Measurements from ENCODE around the gene PRRC1.

The PRRC1 gene

DNA sequence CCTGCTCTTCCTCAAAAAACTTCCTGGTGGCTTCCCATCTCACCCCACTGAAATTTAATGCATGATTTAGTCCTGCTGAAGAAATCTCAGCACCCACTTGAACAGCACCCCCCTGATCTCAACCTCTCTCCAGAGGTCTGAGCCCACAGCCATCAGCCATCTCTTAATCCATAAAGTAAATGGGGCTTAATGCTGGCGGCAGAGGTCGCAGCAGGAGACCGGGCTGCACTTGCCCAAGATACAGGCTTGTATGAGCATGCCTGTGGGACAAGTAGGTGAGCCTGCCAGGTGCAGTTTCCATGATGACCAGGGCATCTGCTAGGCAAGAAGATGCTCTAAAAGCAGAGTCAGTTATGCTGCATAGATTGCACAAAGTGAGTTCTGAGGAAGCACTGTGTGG lies 79.1 kb downstream of the PRRC1 start:
- Mint-ChIP-seq H3K27ac (no peak overlapping the region), H3K4me1 (ENCODE audit: low read depth) (no peaks in the 10 kb centered on the region), H3K27me3 (no peaks in the 10 kb centered on the region), H3K4me3 (no peak overlapping the region), H3K9me3 (no peaks in the 10 kb centered on the region), H3K36me3 (ENCODE audit: low read depth) (no peaks in the 10 kb centered on the region)
- intact Hi-C loops (cut with micrococcal nuclease) = no loop called here

DNA sequence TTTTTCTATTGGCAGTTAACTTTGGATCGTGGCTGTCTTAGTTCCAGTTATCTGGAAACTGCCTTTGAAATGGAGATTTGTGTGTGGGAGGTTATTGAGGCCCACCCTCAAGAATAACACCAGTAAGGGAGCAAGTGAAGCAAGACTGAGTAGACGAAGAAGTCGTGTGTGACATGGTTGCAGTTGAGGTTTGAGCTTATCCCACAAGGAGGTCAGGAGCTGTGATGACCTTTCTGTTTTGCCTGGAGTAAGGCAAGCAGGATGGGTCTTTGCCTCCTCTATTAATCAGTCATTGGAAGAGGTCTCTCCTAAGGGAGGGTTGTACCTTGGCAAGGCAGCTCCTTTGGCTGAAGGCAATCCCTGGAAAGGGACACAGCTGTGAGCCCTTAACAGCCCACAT lies 81.9 kb downstream of the PRRC1 start:
- H3K36me3 Mint-ChIP-seq (ENCODE audit: low read depth) = no peaks in the 10 kb centered on the region
- H3K9me3 Mint-ChIP-seq = no peaks in the 10 kb centered on the region
- intact Hi-C loops (cut with micrococcal nuclease) = no loop called here
- no peak overlapping the region for H3K4me3 Mint-ChIP-seq
- no peaks in the 10 kb centered on the region for H3K27me3 Mint-ChIP-seq
- H3K4me1 Mint-ChIP-seq (ENCODE audit: low read depth) = no peaks in the 10 kb centered on the region
- no peak overlapping the region for H3K27ac Mint-ChIP-seq

DNA sequence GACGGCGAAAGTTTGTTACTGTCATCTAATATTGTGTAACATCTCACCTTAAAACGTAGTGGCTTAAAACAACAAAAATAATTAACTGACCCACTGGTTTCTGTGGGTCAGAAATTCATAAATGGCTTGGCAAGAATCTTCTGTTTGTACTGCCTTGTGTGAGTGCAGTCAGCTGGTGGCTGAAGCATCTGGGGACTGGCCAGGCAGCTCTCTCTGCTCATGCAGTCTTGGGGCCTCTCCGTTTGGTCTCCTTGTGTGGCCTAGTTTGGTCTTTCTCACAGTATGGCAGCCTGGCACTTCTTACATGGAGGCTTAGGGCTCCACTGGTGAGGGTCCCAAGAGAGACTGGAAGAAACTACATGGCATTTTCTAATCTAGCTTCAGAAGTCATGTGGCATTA lies 82.4 kb downstream of the PRRC1 start:
- no peaks in the 10 kb centered on the region for H3K27me3 Mint-ChIP-seq
- H3K4me3 Mint-ChIP-seq = no peak overlapping the region
- no peak overlapping the region for H3K27ac Mint-ChIP-seq
- intact Hi-C loops (cut with micrococcal nuclease) = no loop called here
- H3K36me3 Mint-ChIP-seq (ENCODE audit: low read depth) = no peaks in the 10 kb centered on the region
- no peaks in the 10 kb centered on the region for H3K4me1 Mint-ChIP-seq (ENCODE audit: low read depth)
- no peaks in the 10 kb centered on the region for H3K9me3 Mint-ChIP-seq

DNA sequence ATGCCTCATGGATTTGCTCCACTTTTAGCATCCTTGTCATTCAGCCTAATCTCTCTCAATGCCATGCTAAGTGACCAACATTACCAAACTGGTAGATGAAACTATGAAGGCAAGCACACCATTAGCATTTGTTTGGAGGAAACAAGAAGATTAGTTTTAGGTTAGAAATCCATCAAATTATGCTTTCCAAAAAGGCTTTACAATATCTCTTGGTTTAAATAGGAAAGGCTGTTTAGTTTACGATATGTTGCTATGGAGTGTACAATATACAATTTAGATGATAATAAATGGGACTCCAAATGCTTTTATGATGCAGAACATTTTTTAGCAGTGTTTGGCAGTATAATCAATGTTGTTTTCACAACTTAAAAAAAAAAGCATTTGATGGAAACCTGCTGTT lies 83.7 kb downstream of the PRRC1 start:
- H3K4me1 Mint-ChIP-seq (ENCODE audit: low read depth) = no peaks in the 10 kb centered on the region
- intact Hi-C loops (cut with micrococcal nuclease) = no loop called here
- no peaks in the 10 kb centered on the region for H3K27me3 Mint-ChIP-seq
- no peak overlapping the region for H3K27ac Mint-ChIP-seq
- no peak overlapping the region for H3K4me3 Mint-ChIP-seq
- H3K36me3 Mint-ChIP-seq (ENCODE audit: low read depth) = no peaks in the 10 kb centered on the region
- H3K9me3 Mint-ChIP-seq = no peaks in the 10 kb centered on the region

DNA sequence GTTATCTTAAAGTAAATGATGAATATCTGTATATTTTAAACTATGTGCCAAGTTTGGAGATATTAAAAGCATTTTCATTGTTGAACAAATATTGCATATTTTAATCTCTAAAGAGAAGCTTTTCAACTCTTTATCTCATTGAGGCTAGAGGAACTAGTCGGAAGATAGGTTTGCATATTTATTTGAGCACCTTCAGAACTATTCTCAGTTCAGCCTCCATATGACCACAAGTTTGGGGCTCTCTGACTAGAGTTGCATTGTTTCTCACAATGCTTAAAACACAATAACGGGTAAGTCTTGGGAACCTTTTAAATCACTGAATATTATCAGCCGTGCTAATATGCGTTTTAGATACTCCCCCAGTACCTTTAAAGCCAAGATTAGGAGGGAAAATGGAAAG lies 84.2 kb downstream of the PRRC1 start:
- H3K4me3 Mint-ChIP-seq = no peak overlapping the region
- no peaks in the 10 kb centered on the region for H3K4me1 Mint-ChIP-seq (ENCODE audit: low read depth)
- no peaks in the 10 kb centered on the region for H3K27me3 Mint-ChIP-seq
- no peak overlapping the region for H3K27ac Mint-ChIP-seq
- intact Hi-C loops (cut with micrococcal nuclease) = no loop called here
- no peaks in the 10 kb centered on the region for H3K36me3 Mint-ChIP-seq (ENCODE audit: low read depth)
- no peaks in the 10 kb centered on the region for H3K9me3 Mint-ChIP-seq

DNA sequence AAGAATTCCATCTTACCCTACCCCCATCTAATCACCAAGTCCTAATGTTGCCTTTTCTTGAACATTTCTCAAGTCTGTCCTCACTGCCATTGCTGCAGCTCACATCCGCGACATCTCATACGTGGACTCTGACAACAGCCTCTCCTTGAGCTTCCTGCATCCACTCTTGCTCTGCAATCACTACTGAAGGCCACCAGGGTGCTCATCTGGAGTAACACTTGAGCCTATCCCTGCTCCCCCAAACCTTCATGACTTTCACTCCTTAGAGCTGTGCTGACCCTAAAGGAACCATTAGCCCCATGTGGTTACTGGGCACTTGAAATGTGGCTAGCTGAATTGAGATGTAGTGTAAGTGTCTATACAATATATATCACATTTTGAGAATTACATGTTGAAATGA lies 85.0 kb downstream of the PRRC1 start:
- intact Hi-C loops (cut with micrococcal nuclease) = no loop called here
- H3K27me3 Mint-ChIP-seq = no peaks in the 10 kb centered on the region
- no peak overlapping the region for H3K4me3 Mint-ChIP-seq
- H3K27ac Mint-ChIP-seq = no peak overlapping the region
- H3K4me1 Mint-ChIP-seq (ENCODE audit: low read depth) = no peaks in the 10 kb centered on the region
- H3K9me3 Mint-ChIP-seq = no peaks in the 10 kb centered on the region
- no peaks in the 10 kb centered on the region for H3K36me3 Mint-ChIP-seq (ENCODE audit: low read depth)

DNA sequence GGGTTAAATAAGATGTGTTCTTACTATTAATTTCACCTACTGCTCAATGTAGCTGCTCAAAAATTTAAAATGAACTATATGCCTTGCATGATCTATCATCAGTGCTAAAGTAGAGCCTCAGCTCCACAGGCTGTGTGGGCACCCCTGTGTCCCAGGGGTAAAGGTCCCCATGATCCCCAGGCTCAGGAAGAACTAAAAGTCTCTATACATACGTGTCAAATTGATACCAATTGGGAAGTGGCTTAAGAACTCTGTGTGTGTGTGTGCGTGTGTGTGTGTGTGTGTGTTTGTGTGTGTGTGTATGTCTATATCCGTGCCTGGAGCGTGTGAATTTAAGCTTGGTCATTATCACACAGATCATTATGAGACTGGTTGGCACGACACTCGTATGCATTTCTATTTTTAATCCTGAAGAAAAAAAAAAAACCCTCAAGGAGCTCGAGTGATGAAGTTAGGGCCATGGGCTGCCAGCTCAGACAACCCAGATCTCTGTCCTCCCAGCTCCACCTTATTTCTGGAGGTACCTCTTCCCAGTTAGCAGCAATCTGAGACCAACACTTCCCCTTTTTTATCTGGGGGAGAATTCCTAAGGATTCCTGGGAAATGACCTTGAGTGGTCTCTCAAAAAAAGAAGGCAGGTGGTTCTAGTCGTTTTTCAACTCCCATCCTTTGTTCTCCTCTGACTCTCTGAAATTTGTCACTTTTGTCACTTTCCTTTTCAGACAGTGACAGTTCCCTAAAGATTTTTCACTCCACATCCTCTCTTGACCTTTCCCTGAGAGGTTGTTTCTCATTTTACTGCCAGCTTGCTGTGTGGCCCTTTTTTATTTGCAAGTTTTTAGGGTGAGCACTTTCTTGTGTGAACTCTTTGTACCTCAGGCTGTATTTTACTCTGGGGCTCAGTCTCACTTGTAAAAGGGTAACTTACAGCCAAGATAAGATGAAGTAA lies 85.7 kb downstream of the PRRC1 start:
- H3K27me3 Mint-ChIP-seq = no peaks in the 10 kb centered on the region
- H3K27ac Mint-ChIP-seq = no peak overlapping the region

More for the DNA sequence above, 85.7 kb downstream of the PRRC1 start:
- no peaks in the 10 kb centered on the region for H3K36me3 Mint-ChIP-seq (ENCODE audit: low read depth)
- H3K4me1 Mint-ChIP-seq (ENCODE audit: low read depth) = no peaks in the 10 kb centered on the region
- intact Hi-C loops (cut with micrococcal nuclease) = no loop called here
- no peaks in the 10 kb centered on the region for H3K9me3 Mint-ChIP-seq
- H3K4me3 Mint-ChIP-seq = no peak overlapping the region
